ENCODE measurements around the gene ZNF560. TPM values are rescaled to one million over a fixed set of nuclear protein-coding genes. Genes with fewer than 3 reads are reported as not detected.
"Not testable (repeated sequence)": the region's sequence is repeated elsewhere in the genome, so short reads cannot be mapped to it uniquely, and the experiment has no call there.

The ZNF560 gene
- total and polyA plus RNA-seq, 2 of the 13 experiments (the other 11 are each of a cell fraction or from before 2014, with no cell fraction given): not detected

GRCh38 chr19:9539201-9539600, 40.8 kb upstream of the ZNF560 start:
- ATAC-seq; BruUV-seq (replicated peaks); H4K20me1 ChIP-seq (ENCODE audit: insufficient read depth, low read length); POLR2A ChIA-PET; H3K9me3 ChIP-seq (ENCODE audit: low read length); intact Hi-C loops (cut with micrococcal nuclease; ENCODE audit: unreplicated experiment); FAIRE-seq; CTCF ChIA-PET (ENCODE audit: low intra/inter-chr PET ratio, low total read pairs); H3K27me3 ChIP-seq (ENCODE audit: control insufficient read depth in 1 of 2, insufficient read depth in 2 of 2, low read length in 2 of 2); H2AFZ ChIP-seq (ENCODE audit: low read length); DNase-seq (ENCODE audit: low spot score); in situ Hi-C loops (cut with HindIII; ENCODE audit: extremely low pct_ligation_motif_present, low pct_unique_long_range_greater_than_20kb): not testable (repeated sequence)
- peak overlapping the region; percentile 62 for H3K4me2 ChIP-seq (ENCODE audit: low read depth, low read length)
- peaks cover 8 to 26% of the 10 kb centered on the region in 2 experiments for H3K36me3 ChIP-seq (replicated peaks in 1 of 2; ENCODE audit: control insufficient read depth in 1 of 2, insufficient read depth in 2 of 2, low read length in 2 of 2)
- peak overlapping the region; percentile 65 to 88 (median 86) for H3K4me3 ChIP-seq (replicated peaks in 1 of 3; ENCODE audit: insufficient read depth in 1 of 3, low read depth in 2 of 3, low read length in 3 of 3)
- H3K79me2 ChIP-seq (ENCODE audit: insufficient read depth, low read length): peaks cover 13% of the 10 kb centered on the region
- peaks cover 22% of the 10 kb centered on the region for H3K4me1 ChIP-seq (ENCODE audit: insufficient read depth, low read length)
- peak overlapping the region; percentile 89 for H3K27ac ChIP-seq (ENCODE audit: extremely low read length, insufficient read depth, low read length)
- H3K9ac ChIP-seq (ENCODE audit: insufficient read depth, low read depth, low read length): peak overlapping the region; percentile 91
- 67% methylated on average over 6 of the region's 6 CpGs for WGBS (ENCODE audit: low lambda C conversion rate)

GRCh38 chr19:9538183-9539058, 40.0 kb upstream of the ZNF560 start, which contains the start of gene ZNF426:
Gene ZNF426 (minus strand): TSS chr19:9538645. CDS start chr19:9536232, 2,413 bp downstream.
- peaks cover 10 to 33% of the 10 kb centered on the region in 2 experiments for H3K36me3 ChIP-seq (replicated peaks in 1 of 2; ENCODE audit: control insufficient read depth in 1 of 2, insufficient read depth in 2 of 2, low read length in 2 of 2)
- H2AFZ ChIP-seq (ENCODE audit: low read length): no peak within 1 kb of the TSS
- peak within 1 kb of the TSS; percentile 91 for H3K9ac ChIP-seq (ENCODE audit: insufficient read depth, low read depth, low read length)
- H3K4me1 ChIP-seq (ENCODE audit: insufficient read depth, low read length): peaks cover 22% of the 10 kb centered on the region
- intact Hi-C loops (cut with micrococcal nuclease; ENCODE audit: unreplicated experiment) (loop anchor here (1.0 kb wide), 2 partner anchors 48 to 215 kb away; no protein-coding TSS in a partner anchor), in situ Hi-C loops (cut with HindIII; ENCODE audit: extremely low pct_ligation_motif_present, low pct_unique_long_range_greater_than_20kb) (no loop called here)
- TSS peak; percentile 86 for BruUV-seq (replicated peaks)
- H3K27ac ChIP-seq (ENCODE audit: extremely low read length, insufficient read depth, low read length): peak within 1 kb of the TSS; percentile 89
- DNase-seq (ENCODE audit: low spot score) (peak; percentile 84), FAIRE-seq (peak; percentile 63), ATAC-seq (peak; percentile 98)
- POLR2A ChIA-PET: no interaction called here
- H3K79me2 ChIP-seq (ENCODE audit: insufficient read depth, low read length): peaks cover 13% of the 10 kb centered on the region
- CTCF ChIA-PET (ENCODE audit: low intra/inter-chr PET ratio, low total read pairs): no interaction called here
- peak within 1 kb of the TSS; percentile 65 to 88 (median 86) for H3K4me3 ChIP-seq (replicated peaks in 1 of 3; ENCODE audit: insufficient read depth in 1 of 3, low read depth in 2 of 3, low read length in 3 of 3)
- H3K27me3 ChIP-seq (ENCODE audit: control insufficient read depth in 1 of 2, insufficient read depth in 2 of 2, low read length in 2 of 2): no peaks in the 10 kb centered on the region; a peak in 1 of 5 replicates
- H3K9me3 ChIP-seq (ENCODE audit: low read length): no peaks in the 10 kb centered on the region
- 1% methylated on average over 35 of the region's 49 CpGs for WGBS (ENCODE audit: low lambda C conversion rate)
- H4K20me1 ChIP-seq (ENCODE audit: insufficient read depth, low read length): no peaks in the 10 kb centered on the region
- peak within 1 kb of the TSS; percentile 62 for H3K4me2 ChIP-seq (ENCODE audit: low read depth, low read length)
- TF ChIP-seq RBM39 (IDR thresholded peaks at IDR 0.05; ENCODE audit: low read depth, low read length, poor library complexity, severe bottlenecking): peak; percentile 80
- TF ChIP-seq ZNF296 (CRISPR knock-in tag; conservative IDR thresholded peaks at IDR 0.05): no peak; the same call in 1 of the 2 replicates
- TF ChIP-seq POGZ (CRISPR knock-in tag; IDR thresholded peaks at IDR 0.05): peak; percentile 88
- peak; percentile 52; the same call in 1 of the 2 replicates for TF ChIP-seq TARDBP (CRISPR knock-in tag; IDR thresholded peaks at IDR 0.05)
- no peak for TF ChIP-seq ZNF773 (CRISPR knock-in tag; IDR thresholded peaks at IDR 0.05; ENCODE audit: borderline replicate concordance)
- peak; percentile 44; the same call in 1 of the 2 replicates for TF ChIP-seq ZNF556 (CRISPR knock-in tag; IDR thresholded peaks at IDR 0.05; ENCODE audit: borderline replicate concordance)
- no peak for TF ChIP-seq REST (IDR thresholded peaks at IDR 0.05; ENCODE audit: borderline replicate concordance in 1 of 2, low read depth in 1 of 2, low read length in 2 of 2)
- TF ChIP-seq ZNF460 (CRISPR knock-in tag; IDR thresholded peaks at IDR 0.05; ENCODE audit: borderline replicate concordance): peak; percentile 40; the same call in 1 of the 2 replicates
- no peak for TF ChIP-seq THYN1 (CRISPR knock-in tag; IDR thresholded peaks at IDR 0.05; ENCODE audit: borderline replicate concordance, low read depth)
- peak; percentile 29; the same call in 1 of the 3 replicates for TF ChIP-seq MXI1 (IDR thresholded peaks at IDR 0.05; ENCODE audit: borderline replicate concordance, low read depth, low read length)
- no peak for TF ChIP-seq NR2F1 (CRISPR knock-in tag; IDR thresholded peaks at IDR 0.05)
- TF ChIP-seq MBD4 (IDR thresholded peaks at IDR 0.05; ENCODE audit: borderline replicate concordance, low read length): no peak
